Osteocyte (in vitro differentiated cells): ENCODE measurements around the gene TTI1. TPM values are rescaled to one million over a fixed set of nuclear protein-coding genes. Genes with fewer than 3 reads are reported as not detected.

Experiments
- DNase-seq: peaks from one replicate; pipeline ENCODE4 v3.0.0; 2021; ENCODE audit warnings: mixed read lengths; ENCODE audit not compliant: unreplicated experiment; ENCODE audit errors: extremely low spot score
- H3K27ac Mint-ChIP-seq: one replicate; pipeline ENCODE4 v1.8.0; 2021; ENCODE audit warnings: mild to moderate bottlenecking, mixed read lengths; ENCODE audit not compliant: unreplicated experiment
- H3K27me3 Mint-ChIP-seq: one replicate; pipeline ENCODE4 v1.8.0; 2021; ENCODE audit warnings: mixed read lengths; ENCODE audit not compliant: unreplicated experiment
- H3K36me3 Mint-ChIP-seq: one replicate; pipeline ENCODE4 v1.8.0; 2021; ENCODE audit warnings: mixed read lengths; ENCODE audit not compliant: unreplicated experiment
- H3K4me1 Mint-ChIP-seq: one replicate; pipeline ENCODE4 v1.8.0; 2021; ENCODE audit warnings: mixed read lengths; ENCODE audit not compliant: unreplicated experiment
- H3K4me3 Mint-ChIP-seq: one replicate; pipeline ENCODE4 v1.8.0; 2021; ENCODE audit warnings: mild to moderate bottlenecking, moderate library complexity, mixed read lengths; ENCODE audit not compliant: unreplicated experiment
- H3K9me3 Mint-ChIP-seq: one replicate; pipeline ENCODE4 v1.8.0; 2021; ENCODE audit warnings: mixed read lengths; ENCODE audit not compliant: unreplicated experiment
- total RNA-seq: library from RNA; stranded (reverse); gene quantifications from 2 replicates; pipeline ENCODE4 v1.2.1, GENCODE V29; 2021
- TF ChIP-seq, protein P1 (sequence below): fragments of 200-600 bp; sonication (generic); IDR thresholded peaks from 2 replicates; pipeline ENCODE4 v1.5.0; 2021; ENCODE audit warnings: antibody characterized with exemption, mild to moderate bottlenecking, moderate library complexity

The TTI1 gene
- total RNA-seq, 1 donor from 2014 or later, result 16.2 TPM

DNA sequence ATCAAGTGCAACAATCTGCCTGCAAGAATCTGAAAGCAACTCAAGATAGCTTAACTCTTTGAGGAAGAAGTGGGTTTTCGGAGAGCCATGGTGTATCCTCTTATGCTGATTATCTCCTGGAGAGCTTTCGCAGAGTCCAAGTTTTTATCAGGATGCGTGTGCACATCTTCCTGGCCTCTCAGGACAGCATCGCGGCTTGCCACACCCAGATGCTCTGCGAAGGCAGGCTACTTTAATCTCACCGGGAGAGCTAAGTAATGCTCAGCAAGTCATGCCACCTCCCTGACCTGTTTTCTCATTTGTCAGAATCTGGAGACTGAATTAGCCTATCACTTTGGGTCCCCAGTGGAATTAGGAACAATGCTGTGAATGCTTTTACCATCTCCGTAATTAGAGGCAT lies 52.9 kb downstream of the TTI1 start:
- Mint-ChIP-seq H3K4me1 (peaks cover 10% of the 10 kb centered on the region), H3K27ac (no peak overlapping the region), H3K4me3 (no peak overlapping the region), H3K9me3 (no peaks in the 10 kb centered on the region), H3K27me3 (peaks cover 10% of the 10 kb centered on the region), H3K36me3 (peaks cover 14% of the 10 kb centered on the region)
- DNase-seq, result no peak
- TF ChIP-seq, protein P1, sequence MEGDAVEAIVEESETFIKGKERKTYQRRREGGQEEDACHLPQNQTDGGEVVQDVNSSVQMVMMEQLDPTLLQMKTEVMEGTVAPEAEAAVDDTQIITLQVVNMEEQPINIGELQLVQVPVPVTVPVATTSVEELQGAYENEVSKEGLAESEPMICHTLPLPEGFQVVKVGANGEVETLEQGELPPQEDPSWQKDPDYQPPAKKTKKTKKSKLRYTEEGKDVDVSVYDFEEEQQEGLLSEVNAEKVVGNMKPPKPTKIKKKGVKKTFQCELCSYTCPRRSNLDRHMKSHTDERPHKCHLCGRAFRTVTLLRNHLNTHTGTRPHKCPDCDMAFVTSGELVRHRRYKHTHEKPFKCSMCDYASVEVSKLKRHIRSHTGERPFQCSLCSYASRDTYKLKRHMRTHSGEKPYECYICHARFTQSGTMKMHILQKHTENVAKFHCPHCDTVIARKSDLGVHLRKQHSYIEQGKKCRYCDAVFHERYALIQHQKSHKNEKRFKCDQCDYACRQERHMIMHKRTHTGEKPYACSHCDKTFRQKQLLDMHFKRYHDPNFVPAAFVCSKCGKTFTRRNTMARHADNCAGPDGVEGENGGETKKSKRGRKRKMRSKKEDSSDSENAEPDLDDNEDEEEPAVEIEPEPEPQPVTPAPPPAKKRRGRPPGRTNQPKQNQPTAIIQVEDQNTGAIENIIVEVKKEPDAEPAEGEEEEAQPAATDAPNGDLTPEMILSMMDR, result no peak

DNA sequence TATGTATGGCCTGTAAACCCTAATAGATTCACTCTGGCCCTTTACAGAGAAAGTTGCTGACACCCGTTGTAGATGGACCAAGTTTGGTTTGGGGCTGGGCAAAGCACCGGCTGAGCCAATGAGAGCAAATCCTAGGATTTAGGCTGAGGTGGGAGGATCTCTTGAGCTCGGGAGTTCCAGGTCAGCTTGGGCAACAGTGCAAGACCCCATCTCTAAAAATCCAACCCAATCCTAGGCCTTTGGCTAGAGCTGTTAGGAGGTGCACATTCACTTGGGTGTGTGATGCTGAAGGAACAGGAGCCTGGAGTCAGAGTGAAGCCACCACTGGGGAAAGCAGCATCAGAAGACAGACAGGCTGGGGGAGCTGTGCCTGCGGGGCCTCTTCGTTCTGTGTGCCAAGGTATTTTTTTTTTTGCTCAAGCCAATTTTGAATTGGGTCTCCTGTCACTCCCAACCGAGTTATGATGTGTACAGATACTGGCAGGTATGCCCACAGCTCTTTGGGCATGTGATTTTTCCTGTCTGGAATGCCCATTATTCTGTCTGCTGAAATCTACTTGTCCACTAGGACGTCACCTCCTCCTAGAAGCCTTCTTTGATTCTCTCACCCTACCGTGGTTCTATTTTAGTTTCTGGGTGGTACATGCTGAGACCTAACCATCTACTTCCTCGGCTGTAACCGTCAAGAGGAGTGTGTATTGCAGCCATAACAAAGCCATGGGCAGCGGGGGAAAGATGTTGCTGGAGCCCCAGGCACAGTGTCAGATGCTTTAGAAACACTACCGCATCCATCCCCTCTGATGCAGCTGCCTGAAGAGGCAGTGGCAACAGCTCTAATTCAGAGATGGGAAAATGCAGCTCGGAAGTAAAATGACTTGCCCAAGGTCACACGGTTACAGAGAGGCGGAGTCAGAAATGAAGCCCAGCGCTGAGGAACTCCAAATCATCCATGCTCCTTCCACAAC lies 54.0 kb downstream of the TTI1 start:
- Mint-ChIP-seq H3K36me3 (peaks cover 11% of the 10 kb centered on the region), H3K4me3 (no peak overlapping the region), H3K4me1 (peaks cover 5% of the 10 kb centered on the region), H3K27ac (no peak overlapping the region), H3K27me3 (peaks cover 10% of the 10 kb centered on the region), H3K9me3 (no peaks in the 10 kb centered on the region)
- TF ChIP-seq, protein P1, result no peak
- DNase-seq, result no peak

DNA sequence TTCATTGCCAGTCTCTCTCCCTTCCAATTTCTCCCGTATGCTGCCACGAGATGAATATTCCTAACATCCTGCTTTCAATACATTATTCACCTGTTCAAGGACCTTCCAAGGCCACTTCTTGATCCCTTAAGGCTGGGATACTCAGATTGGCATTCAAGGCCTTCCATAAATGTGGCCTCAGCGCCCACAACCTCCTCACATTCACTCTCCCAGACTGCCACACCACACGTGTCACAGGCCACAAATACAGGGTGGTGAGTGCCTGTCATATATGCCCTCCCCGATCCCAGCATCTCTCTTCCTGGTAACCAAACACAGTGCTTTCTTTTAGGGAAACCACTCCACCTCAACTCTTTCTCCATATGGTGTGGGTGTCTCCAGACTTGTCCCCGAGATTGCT lies 55.5 kb downstream of the TTI1 start:
- Mint-ChIP-seq H3K27me3 (peaks cover 10% of the 10 kb centered on the region), H3K36me3 (peaks cover 11% of the 10 kb centered on the region), H3K4me3 (no peak overlapping the region), H3K9me3 (no peaks in the 10 kb centered on the region), H3K4me1 (peaks cover 5% of the 10 kb centered on the region), H3K27ac (no peak overlapping the region)
- DNase-seq, result no peak
- TF ChIP-seq, protein P1, result no peak

DNA sequence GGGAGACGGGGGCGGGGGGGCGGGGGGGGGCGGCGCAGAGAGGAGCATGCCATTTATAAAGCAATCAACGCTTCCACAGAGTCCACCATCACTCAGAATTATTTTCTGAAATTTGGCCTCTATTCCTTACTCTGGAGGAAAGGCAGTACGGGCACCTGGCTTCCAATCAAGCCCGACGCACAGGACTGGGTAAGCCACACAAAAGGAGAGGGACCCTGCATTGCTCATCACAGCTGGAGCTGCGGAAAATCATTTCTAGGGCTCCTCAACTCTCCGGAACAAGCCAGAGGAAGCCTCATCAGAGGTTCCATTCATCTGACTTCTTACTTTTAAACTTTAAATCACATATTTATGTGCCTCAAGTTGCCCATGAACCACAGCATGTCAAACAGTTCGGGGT lies 55.9 kb downstream of the TTI1 start:
- Mint-ChIP-seq H3K4me1 (peaks cover 5% of the 10 kb centered on the region), H3K36me3 (peaks cover 7% of the 10 kb centered on the region), H3K27me3 (peaks cover 10% of the 10 kb centered on the region), H3K27ac (no peak overlapping the region), H3K4me3 (no peak overlapping the region), H3K9me3 (no peaks in the 10 kb centered on the region)
- TF ChIP-seq, protein P1, result no peak
- DNase-seq, result no peak

DNA sequence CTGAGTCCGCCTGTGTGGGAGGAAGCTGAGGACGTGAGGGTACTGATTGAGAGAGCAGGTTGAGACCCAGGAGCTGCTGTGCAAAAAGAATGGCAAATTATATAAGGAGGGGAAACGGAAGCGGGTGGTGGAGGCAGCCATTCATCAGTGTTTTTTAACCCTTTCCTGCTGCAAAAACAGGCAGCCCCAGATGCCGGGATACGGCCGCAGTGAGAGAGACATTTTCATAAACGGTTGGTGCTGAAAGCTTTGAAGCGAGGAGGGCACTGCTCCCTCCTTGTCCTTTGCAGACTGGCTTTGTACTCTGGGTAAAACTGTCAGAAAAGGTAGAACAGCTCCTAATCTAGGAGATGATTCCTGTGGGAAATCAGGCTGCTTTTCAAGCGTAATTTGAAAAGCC lies 56.4 kb downstream of the TTI1 start:
- TF ChIP-seq, protein P1, result no peak
- Mint-ChIP-seq H3K27ac (no peak overlapping the region), H3K36me3 (peaks cover 6% of the 10 kb centered on the region), H3K4me3 (no peak overlapping the region), H3K4me1 (peaks cover 5% of the 10 kb centered on the region), H3K27me3 (peaks cover 12% of the 10 kb centered on the region), H3K9me3 (no peaks in the 10 kb centered on the region)
- no peak for DNase-seq
